Measurements from ENCODE around the gene ADRA2B. TPM values are rescaled to one million over a fixed set of nuclear protein-coding genes. Genes with fewer than 3 reads are reported as not detected.

Gene ADRA2B
- total RNA-seq, 6 donors from 2014 or later = 0.15 to 1.0 (median 0.31) TPM

DNA sequence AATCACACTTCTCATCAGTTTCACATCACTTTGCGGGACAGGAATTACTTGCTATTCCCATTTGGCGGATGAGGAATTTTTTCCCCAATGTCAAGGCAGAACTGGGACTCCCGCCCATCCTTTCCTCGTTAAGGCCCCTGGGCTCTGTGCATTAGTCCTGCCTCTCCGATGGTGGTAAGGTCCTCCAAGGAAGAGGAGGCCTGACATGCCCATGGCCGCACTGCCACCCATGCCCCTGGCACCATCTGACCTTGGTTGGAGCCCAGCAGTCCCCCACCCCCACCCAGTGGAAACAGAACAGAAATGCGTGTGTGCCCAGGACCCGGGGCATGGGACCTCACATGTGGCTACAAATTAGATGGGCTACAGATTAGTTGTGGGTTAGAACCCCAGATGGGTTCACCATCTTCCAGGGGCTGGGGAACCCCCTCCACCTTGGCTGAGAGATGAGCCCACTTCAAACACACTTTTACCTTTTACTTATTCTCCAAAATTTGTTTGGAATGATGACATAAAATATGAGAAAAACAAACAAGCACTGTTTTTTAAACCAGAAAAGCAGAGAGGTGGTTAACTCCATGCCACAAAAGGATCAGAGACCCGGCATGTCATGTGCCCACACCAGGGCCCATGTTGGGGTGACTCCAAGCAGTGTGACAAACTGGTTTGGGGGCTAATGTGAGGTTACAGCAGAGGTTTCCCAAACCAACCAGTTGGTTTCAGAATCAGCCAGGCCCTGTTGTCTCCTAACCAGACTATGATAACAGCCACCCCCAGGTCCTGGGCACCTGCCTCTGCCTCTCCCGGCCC is 39.8 kb upstream of the ADRA2B start:
- Histone ChIP-seq H3K9me3 (no peaks in the 10 kb centered on the region), H3K27ac (no peak overlapping the region), H3K27me3 (no peaks in the 10 kb centered on the region), H3K4me1 (peaks cover 0 to 7% (median 0%) of the 10 kb centered on the region in 4 donors), H3K36me3 (no peaks in the 10 kb centered on the region), H3K4me3 (no peak overlapping the region)
- 81 to 92% methylated on average over 10 of the region's 10 CpGs for WGBS, 2 donors
- peak in 1 of 2 donors; percentile 16 for DNase-seq
- no peak for ATAC-seq (ENCODE audit: low FRiP score in 2 of 2)
- no peak for TF ChIP-seq EP300 (IDR thresholded peaks at IDR 0.05)
- TF ChIP-seq, protein P1, sequence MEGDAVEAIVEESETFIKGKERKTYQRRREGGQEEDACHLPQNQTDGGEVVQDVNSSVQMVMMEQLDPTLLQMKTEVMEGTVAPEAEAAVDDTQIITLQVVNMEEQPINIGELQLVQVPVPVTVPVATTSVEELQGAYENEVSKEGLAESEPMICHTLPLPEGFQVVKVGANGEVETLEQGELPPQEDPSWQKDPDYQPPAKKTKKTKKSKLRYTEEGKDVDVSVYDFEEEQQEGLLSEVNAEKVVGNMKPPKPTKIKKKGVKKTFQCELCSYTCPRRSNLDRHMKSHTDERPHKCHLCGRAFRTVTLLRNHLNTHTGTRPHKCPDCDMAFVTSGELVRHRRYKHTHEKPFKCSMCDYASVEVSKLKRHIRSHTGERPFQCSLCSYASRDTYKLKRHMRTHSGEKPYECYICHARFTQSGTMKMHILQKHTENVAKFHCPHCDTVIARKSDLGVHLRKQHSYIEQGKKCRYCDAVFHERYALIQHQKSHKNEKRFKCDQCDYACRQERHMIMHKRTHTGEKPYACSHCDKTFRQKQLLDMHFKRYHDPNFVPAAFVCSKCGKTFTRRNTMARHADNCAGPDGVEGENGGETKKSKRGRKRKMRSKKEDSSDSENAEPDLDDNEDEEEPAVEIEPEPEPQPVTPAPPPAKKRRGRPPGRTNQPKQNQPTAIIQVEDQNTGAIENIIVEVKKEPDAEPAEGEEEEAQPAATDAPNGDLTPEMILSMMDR (IDR thresholded peaks at IDR 0.05) = no peak
- no peak for TF ChIP-seq POLR2AphosphoS5 (IDR thresholded peaks at IDR 0.05)
- no peak for TF ChIP-seq POLR2A (IDR thresholded peaks at IDR 0.05)

DNA sequence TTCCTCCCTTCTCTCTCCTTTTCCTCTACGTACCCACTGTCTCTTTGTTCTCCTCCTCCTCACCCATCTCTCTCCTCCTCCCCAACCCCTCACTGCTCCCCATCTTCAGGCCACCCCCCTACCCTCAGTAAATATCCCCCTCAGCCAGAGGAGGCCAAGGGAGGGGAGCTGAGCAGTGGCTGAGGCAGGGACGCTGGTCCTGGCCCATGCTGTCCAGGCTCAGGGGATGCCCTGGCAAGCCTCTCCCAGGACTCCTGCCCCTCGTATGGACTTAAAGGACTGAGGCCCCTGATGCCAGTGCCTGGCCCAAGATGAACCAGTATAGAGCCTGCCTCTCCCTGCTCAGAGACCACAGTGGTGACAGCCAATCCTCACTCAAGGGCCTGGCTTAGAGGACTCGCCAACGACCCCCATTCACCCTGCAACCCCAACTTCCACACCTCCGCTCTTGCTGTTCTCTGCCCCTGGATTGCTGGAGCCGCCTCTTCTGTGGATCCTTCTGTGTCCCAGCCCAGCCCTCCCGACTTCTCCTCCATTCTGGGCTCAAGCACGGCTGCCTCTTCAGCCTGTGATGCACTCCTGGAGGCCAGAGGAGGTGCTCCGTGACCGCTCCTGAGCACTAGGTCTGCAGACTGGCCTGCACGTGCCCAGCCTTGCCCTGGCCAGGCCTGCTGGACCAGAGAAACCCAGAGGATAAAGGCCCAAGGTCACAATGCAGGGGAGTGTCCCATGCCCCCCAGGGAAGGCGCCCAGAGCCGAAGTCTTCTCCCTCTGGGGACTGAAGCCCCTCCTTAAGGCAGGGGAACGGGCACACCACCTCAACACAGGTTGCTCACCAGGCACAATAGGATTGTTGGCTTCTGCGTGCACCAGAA is 38.4 kb upstream of the ADRA2B start:
- DNase-seq (peak in 1 of 2 donors; percentile 13), ATAC-seq (ENCODE audit: low FRiP score in 2 of 2) (no peak)
- 88 to 90% methylated on average over 13 to 16 of the region's 16 CpGs for WGBS, 2 donors

DNA sequence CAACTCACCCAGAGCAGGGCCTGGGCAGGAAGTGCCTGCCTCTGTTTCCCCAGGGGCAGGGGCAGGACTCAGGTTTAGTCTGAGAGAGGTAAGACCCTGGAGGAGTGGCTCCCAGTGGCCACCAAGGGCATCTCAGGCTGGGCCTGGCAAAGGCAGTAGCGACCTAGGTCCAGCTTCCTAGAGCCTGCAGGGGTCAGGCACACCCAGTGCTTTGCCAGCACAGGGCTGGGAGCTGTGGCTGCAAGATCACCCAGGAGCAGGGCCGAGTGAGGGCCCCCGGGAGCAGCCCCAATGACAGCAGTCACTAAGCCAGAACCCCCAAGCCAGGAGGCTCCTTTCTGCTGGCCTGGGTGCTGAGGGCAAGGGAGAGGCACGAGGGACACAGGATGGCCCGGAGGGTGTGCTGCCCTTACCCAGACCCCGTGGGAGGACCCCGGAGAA is 37.6 kb upstream of the ADRA2B start:
- no peaks in the 10 kb centered on the region for H3K27me3 ChIP-seq
- DNase-seq = peak in 1 of 2 donors; percentile 19

More for the DNA sequence above, 38.4 kb upstream of the ADRA2B start:
- no peak for TF ChIP-seq POLR2A (IDR thresholded peaks at IDR 0.05)
- TF ChIP-seq, protein P1 (IDR thresholded peaks at IDR 0.05) = no peak
- no peak for TF ChIP-seq POLR2AphosphoS5 (IDR thresholded peaks at IDR 0.05)
- TF ChIP-seq EP300 (IDR thresholded peaks at IDR 0.05) = no peak
- Histone ChIP-seq H3K27me3 (no peaks in the 10 kb centered on the region), H3K4me1 (peaks cover 0 to 7% (median 0%) of the 10 kb centered on the region in 4 donors), H3K27ac (no peak overlapping the region), H3K9me3 (no peaks in the 10 kb centered on the region), H3K36me3 (no peaks in the 10 kb centered on the region), H3K4me3 (no peak overlapping the region)

DNA sequence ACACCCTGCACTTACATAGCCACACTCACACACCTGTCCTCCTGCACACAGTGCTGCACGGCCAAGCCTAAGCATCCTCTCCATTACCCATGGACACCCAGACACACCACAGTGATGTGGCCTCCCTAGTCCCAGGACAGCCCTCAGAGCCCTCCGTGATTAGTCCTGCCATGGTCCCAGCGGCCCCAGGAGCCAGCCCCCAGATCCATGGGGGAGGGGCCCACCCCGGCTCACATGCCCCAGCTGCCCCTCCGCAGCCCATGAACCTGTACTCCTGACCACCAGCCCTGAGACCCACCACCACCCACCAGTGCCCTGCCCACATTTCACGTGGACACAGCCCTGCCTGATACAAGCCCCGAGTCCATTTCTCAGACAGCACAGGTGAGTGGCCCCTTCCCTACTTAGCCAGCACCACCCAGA is 36.9 kb upstream of the ADRA2B start:
- Histone ChIP-seq H3K27ac (no peak overlapping the region), H3K9me3 (no peaks in the 10 kb centered on the region), H3K36me3 (no peaks in the 10 kb centered on the region), H3K27me3 (no peaks in the 10 kb centered on the region), H3K4me1 (peaks cover 0 to 8% (median 4%) of the 10 kb centered on the region in 4 donors), H3K4me3 (no peak overlapping the region)
- ATAC-seq (ENCODE audit: low FRiP score in 2 of 2) (no peak), DNase-seq (peak in 1 of 2 donors; percentile 15)
- TF ChIP-seq, protein P1 (IDR thresholded peaks at IDR 0.05) = no peak
- TF ChIP-seq POLR2AphosphoS5 (IDR thresholded peaks at IDR 0.05) (no peak), EP300 (IDR thresholded peaks at IDR 0.05) (no peak), POLR2A (IDR thresholded peaks at IDR 0.05) (no peak)
- WGBS, 2 donors = 91 to 92% methylated on average over 7 of the region's 7 CpGs

More for the DNA sequence above, 37.6 kb upstream of the ADRA2B start:
- ATAC-seq (ENCODE audit: low FRiP score in 2 of 2) = no peak
- H3K27ac ChIP-seq = no peak overlapping the region
- WGBS, 2 donors = 79 to 84% methylated on average over 5 to 6 of the region's 7 CpGs
- H3K4me3 ChIP-seq = no peak overlapping the region
- TF ChIP-seq POLR2AphosphoS5 (IDR thresholded peaks at IDR 0.05) (no peak), POLR2A (IDR thresholded peaks at IDR 0.05) (no peak), EP300 (IDR thresholded peaks at IDR 0.05) (no peak)
- TF ChIP-seq, protein P1 (IDR thresholded peaks at IDR 0.05) = no peak
- no peaks in the 10 kb centered on the region for H3K36me3 ChIP-seq
- peaks cover 0 to 7% (median under 1%) of the 10 kb centered on the region in 4 donors for H3K4me1 ChIP-seq
- no peaks in the 10 kb centered on the region for H3K9me3 ChIP-seq

Measured in upper lobe of left lung (tissue), 6 donors.